Lung microvascular endothelial cell (primary cell): Measurements from ENCODE around the gene TULP4. TPM values are rescaled to one million over a fixed set of nuclear protein-coding genes. Genes with fewer than 3 reads are reported as not detected.
"Not testable (repeated sequence)": the region's sequence is repeated elsewhere in the genome, so short reads cannot be mapped to it uniquely, and the experiment has no call there.

ENCODE experiments used
- DNase-seq, 2 donors: peaks; one replicate each; pipeline versions ENCODE4 v3.0.0 to v3.0.0-alpha.2; 2010; ENCODE audit warnings: low read depth in 2 of 2
- total RNA-seq: library from RNA; depleted of rRNA; stranded (reverse); fragments of >200 nt; gene quantifications from 2 replicates; pipeline ENCODE4 v1.2.1, GENCODE V29; 2014

TULP4 gene
- total RNA-seq, 1 donor from 2014 or later = 103 TPM

DNA sequence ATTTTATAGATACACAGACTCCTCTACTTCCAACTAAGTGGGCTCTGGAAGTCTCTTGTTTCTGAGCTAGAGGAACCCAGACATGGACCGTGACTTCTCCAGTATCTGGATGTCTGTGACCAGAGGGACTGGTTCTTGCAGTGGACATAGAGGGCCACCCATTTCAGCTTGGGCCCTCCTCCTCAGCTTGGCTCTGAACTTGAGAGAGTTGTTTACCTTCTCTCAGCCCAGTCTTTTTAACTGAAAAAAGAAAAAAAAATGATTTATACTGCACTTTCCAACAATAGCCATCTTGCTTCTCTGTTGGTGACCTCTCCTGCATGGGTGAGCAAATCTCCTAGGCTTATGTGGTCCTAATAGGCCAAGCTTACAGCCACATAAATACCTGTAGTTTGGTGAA lies 187.3 kb downstream of the TULP4 start:
- no peak for DNase-seq

DNA sequence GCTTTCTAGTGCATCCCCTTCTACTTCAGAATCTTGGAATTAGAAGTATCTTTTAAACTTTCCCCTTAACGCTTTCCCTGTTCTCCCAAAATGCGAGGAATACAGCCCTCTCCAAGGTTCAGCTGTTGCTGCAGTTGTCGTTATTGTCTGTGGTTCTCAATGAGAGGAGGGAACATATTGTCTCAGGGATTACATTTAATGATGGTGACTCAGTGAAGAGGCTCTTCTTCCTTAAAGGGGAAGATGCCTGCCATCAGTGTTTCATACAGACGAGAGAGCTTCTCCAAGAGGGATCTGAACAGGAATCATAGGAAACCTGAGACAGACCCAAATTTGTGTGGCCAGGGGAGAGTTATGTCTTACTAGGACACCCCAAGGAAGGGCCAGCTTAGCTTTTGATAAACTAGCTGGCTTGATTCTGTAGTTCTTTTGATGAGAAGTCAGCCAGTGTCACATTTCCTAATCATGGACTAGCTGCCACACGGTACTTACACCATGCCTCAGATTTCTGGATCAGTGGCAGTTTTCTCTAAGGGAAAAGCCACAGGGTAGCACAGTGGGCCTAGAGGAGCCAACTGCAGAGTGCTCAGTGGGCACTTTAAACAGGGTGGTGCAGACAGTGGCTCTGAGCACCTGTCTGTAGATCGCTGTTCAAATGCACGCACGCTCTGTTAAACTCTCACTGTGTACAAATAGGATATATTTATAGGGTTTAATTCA lies 187.9 kb downstream of the TULP4 start:
- peak in 1 of 2 donors; percentile 17 for DNase-seq

DNA sequence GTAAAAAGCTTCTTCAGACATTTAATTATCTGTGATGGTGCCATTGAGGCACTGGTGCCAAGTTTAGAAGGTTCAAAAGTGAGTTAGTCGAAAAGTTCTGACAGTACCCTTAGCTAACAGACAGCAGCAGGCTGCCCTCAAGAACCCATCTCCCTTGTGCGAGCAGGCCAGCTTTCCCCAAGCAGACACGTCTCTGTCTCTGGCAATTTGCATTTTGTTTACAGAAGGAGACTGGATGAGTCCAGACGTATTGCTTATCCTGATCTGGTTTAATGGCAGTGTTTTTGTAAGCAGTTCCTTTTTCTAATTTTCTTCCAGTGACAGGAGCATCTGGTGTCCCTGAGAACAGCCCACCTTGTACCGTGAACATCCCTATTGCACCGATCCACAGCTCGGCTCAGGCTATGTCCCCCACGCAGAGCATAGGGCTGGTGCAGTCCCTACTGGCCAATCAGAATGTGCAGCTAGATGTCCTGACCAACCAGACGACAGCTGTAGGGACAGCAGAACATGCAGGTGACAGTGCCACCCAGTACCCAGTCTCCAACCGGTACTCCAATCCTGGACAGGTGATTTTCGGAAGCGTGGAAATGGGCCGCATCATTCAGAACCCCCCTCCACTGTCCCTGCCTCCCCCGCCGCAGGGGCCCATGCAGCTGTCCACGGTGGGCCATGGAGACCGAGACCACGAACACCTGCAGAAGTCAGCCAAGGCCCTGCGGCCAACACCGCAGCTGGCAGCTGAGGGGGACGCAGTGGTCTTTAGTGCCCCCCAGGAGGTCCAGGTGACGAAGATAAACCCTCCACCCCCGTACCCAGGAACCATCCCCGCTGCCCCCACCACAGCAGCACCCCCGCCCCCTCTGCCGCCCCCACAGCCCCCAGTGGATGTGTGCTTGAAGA lies 189.3 kb downstream of the TULP4 start:
- no peak for DNase-seq

DNA sequence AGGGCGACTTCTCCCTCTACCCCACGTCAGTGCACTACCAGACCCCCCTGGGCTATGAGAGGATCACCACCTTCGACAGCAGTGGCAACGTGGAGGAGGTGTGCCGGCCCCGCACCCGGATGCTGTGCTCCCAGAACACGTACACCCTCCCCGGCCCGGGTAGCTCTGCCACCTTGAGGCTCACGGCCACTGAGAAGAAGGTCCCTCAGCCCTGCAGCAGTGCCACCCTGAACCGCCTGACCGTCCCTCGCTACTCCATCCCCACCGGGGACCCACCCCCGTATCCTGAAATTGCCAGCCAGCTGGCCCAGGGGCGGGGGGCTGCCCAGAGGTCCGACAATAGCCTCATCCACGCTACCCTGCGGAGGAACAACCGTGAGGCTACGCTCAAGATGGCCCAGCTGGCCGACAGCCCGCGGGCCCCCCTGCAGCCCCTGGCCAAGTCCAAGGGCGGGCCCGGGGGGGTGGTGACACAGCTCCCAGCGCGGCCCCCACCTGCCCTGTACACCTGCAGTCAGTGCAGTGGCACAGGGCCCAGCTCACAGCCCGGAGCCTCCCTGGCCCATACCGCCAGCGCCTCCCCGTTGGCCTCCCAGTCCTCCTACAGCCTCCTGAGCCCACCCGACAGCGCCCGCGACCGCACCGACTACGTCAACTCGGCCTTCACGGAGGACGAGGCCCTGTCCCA lies 190.1 kb downstream of the TULP4 start:
- DNase-seq = no peak

DNA sequence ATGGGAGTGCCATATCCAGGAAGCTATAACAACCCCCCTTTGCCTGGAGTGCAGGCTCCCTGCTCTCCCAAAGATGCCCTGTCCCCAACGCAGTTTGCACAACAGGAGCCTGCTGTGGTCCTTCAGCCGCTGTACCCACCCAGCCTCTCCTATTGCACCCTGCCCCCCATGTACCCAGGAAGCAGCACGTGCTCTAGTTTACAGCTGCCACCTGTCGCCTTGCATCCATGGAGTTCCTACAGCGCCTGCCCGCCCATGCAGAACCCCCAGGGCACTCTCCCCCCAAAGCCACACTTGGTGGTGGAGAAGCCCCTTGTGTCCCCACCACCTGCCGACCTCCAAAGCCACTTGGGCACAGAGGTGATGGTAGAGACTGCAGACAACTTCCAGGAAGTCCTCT lies 191.0 kb downstream of the TULP4 start:
- no peak for DNase-seq

DNA sequence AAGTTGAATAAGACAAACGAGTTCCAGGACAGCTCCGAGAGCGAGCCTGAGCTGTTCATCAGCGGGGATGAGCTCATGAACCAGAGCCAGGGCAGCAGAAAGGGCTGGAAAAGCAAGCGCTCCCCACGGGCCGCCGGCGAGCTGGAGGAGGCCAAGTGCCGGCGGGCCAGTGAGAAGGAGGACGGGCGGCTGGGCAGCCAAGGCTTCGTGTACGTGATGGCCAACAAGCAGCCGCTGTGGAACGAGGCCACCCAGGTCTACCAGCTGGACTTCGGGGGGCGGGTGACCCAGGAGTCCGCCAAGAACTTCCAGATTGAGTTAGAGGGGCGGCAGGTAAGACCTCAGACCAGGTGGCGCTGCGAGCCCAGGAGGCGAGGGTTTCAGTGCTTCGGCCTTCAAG lies 191.6 kb downstream of the TULP4 start:
- no peak for DNase-seq

DNA sequence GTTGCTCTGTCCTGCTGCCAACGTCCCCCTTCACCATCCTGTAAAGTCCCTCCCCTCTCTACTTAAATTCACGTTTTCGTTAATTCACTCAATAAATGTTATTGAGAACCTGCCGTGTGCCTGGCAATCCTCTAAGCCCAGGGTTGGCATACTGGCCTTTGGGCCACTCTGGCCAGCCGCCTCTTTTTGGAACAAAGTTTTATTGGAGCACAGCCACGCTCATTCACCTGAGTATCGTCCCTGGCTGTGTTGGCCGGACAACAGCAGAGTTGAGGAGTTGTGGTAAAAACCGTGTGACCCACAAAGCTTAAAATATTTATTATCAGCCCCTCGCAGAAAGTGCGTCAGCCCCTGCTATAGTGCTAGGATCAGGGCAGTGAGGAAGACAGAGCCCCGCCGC lies 192.9 kb downstream of the TULP4 start:
- no peak for DNase-seq

DNA sequence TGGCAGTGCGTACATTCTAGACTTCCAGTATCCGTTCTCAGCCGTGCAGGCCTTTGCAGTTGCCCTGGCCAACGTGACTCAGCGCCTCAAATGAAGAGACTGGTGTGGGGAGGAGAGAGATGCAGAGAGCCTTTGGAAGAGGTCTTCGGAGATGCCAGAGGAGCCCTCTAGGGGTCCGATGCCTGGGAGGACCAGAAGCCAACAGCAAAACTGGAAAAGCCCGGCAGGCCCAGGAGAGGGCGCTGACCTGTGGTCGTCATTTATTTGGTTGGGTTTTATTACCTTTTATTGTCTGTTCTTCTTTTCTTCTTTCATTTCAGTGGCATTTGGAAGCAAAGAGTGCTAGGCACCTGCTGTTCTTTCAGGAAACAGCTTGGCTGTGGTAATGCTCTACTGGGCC lies 194.3 kb downstream of the TULP4 start:
- DNase-seq = peak in 1 of 2 donors; percentile 9

DNA sequence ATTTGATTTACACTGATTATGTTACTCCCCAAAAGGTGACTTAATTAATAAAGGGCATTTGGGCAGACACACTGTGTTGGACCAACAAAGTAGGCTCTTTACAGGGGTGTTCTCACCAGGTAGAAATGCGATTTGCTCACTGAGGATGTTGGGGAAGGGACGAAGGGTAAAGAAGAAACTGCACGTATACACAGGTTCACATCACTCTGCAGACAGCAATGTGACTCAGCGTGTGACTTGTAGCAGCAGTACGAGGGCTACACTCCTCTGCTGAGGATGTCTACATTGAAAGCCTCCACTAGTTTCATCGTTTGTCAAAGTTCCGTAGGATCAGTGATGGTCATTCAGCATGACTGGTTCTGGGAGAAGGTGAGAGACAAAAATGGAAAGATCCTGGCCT lies 194.9 kb downstream of the TULP4 start:
- DNase-seq = no peak

DNA sequence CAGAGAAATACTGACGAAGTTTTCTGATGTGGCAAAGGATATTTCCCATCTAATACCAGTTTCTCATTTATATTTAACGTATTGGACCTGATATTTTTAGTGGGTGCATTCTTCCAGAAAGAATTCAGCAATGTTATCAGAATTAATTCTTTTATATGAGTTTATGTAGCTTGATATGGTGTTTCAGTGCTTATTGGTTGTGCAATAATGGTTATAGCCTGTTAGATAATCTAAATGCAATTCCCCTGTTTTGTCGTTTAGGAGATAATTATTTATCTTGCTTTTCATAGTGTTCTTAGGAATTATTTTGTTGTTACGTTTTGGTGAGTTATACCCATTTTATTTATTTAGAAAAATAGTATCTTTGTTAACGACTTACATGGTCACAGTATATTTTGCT lies 196.2 kb downstream of the TULP4 start:
- no peak for DNase-seq

DNA sequence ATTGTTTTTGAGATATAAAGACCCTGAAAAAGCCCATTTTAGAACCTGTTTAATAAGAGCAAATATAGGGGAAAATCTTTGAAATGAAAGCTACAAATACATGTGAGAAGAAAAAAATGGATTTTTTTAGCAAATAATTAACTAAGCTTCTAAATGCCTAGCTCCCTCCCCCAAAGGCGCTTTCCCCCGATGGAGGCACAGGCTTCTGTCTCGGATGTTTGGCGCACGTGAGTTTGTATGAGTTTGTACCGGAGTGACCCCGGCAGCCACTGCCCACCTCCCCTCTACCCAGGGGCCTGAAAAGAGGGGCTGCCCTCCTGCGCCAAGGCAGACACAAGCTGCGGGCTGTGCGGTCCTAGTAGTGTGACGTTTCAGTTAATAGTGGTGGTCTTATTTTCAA lies 197.2 kb downstream of the TULP4 start:
- no peak for DNase-seq

DNA sequence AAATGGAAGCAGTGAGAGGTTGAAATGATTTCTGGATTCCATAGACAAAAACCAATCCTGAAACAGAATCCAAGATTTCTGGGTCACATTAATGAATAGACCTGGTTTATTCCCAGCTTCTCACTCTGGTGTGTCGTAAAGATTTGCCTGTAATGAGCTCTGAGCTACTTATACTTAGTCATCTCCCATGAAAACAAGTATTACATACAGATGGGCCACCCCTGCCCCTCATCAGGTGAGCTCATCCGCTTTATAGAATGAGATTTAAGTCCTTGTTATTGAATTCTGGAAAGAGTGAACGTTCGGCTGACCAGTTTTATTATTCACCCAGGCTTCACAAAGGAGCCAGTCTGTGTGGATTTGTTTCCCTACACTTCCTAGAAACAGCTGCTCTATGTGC lies 200.5 kb downstream of the TULP4 start:
- DNase-seq = no peak

DNA sequence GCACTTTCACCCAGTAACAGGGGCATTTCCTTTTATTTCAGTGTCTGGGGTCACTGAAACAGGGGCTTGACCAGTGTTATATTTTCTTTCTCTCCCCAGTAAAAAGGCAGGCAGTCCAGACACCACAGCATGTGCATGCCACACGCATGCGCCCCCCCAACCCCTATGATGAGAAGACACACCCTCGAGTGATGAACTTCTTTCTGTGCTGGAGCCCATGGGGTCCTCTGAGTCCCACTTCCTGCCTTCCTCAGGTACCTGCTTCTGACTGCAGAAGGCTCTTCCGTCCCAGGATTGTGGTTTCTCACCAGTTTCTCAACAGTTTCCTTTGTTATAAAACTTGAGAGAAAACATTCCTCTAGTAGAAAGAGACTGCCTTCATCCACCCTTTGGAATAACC lies 201.9 kb downstream of the TULP4 start:
- DNase-seq = no peak

DNA sequence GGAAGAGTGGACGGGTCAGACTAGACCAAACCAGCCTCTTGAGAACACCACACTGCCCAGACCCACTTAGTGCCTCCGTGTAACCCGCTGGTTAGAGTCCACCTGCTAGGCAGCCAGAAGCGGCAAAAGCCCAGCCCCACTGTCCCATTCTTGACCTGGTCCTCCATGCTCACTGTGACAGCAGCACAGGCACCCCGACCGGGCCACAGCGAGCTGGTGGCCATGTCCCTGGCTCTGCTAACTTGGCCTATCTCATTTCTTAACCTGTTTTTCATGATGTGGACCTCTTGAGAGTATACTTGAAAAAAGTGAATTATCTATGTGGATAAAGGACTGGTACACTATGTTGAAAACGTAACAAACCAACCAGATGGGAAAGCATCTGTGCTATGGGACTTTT lies 202.7 kb downstream of the TULP4 start:
- no peak for DNase-seq

DNA sequence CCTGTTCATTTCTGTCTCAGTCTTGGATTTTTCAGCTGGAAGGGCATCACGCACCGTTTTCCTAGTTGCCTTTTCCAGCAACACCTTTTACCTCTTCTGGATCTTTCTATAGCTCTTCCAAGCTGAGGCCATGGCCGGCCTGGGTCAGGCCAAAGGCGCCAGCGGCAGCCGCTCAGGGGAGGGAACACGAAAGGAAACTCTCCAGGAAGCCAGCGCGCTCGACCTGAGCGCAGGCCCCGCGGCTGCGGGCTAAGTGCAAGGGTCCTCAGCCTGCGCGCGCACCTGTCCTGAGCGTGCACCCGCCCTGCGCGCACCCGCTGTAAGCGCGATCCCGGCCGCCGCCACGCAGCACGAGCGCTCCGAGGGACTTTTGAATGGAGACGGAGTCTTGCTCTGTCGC lies 203.8 kb downstream of the TULP4 start:
- peak in 1 of 2 donors; percentile 17 for DNase-seq

DNA sequence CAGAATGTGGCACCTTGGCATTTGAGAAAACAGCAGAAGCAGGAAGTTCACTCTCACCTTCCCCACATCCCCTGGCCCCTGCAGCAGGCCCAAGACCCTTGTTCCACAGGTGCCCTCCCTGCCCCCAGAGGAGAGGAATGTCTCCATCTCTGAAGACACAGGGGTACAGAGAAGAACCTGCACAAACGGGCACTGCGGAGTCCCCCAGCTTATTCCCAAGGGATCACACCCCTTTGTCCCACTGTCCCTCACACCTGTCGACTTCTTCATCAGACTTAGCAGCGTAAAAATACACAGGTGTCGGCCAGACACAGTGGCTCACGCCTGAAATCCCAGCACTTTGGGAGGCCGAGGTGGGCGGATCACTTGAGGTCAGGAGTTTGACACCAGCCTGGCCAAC lies 204.8 kb downstream of the TULP4 start:
- DNase-seq = no peak

DNA sequence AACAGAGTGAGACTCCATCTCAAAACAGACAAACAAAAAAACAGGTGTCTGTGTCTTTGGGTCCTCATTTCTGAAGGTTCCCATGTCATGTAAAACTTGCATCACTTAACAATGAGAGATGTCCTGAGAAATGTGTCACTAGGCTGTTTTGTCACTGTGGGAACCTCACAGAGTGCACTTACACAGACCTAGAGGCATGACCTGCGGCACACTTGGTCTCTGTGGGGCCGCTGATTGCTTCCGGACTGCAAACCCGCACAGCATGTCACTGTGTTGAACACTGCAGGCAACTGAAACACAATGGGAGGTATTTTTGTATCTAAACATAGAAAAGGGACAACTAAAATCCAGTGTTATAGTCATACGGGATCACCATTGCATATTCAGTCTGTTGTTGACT lies 205.3 kb downstream of the TULP4 start:
- peak; percentile 42 to 77 for DNase-seq

DNA sequence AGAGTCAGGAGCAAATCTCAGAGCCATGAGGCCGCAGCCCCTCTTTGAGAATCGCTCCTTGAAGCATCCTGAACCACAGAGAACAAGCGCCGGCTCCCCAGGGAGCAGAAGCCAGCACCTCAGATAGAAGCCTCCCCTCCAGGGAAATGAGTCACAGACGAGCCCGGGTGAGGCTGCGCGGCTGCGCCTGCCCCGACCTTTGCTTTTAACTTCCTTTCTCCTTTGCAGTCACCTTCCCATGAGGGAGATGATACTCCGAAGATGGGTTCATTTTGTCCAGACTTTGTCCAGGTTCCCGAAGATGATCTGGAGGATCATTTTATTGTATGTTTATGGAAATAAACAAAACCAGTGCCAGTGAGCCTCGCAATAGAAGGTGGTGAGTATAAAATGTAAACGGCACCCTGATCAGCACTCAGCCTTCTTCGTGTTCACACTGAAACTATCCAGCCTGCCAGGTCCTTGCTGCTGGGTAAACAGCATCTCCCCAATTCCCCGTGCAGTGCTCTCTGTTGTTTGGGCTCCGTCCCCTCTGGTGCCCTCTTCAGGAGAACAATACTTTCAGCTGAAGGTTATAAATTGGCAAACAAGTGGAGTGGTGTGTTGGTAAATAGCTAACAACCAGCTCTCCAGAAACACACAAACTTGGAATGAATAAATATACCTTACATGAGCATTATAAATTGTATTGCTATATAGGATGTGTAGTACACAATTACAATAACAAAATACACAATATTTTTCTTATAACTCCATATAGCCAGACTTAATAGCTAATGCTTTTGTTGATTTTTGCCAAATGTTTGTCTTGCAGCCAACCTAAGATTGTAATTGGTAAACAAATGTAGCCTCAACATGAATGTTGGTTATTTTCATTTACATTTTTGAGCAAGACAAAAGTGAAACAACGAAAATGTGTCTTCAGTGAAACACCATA lies 206.2 kb downstream of the TULP4 start:
- peak; percentile 74 to 75 for DNase-seq

DNA sequence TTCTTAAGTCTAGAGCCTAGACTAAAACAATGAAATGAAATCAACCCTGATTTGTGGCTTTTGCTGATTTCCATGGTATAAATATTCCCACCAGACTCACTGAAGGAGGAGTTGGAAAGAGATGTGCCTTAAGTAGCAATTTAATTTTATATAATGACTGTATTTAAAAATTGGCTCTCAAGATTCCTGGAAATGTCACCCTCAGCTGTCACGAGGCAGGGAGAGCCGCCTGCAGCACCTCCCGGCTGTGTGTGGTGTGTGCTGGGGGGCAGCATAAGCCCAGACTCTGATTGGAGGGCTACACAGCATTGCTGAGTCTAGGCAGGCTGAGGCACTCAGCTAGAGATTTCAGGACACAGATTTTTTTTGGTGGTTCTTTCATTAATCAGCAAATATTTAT lies 207.0 kb downstream of the TULP4 start:
- DNase-seq = no peak

DNA sequence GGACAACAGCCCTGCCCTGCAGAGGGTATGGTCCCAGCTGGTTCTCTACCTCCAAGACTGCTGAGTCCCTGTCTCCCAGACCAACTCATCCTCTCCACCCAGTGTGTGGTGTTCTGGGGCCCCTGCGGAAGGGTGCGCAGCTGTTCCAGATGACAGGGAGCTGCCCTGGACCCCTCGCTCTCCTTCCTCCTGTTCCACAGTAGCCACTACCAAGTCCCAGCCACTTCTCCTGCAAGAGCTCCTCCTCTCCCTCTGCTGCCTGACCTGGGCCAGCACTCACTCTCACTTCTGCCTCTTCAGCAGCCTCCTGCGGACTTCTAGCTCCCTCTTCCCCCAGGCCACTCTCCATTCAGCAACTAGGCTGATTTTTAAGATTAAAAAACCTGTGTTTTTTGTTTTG lies 207.5 kb downstream of the TULP4 start:
- no peak for DNase-seq

DNA sequence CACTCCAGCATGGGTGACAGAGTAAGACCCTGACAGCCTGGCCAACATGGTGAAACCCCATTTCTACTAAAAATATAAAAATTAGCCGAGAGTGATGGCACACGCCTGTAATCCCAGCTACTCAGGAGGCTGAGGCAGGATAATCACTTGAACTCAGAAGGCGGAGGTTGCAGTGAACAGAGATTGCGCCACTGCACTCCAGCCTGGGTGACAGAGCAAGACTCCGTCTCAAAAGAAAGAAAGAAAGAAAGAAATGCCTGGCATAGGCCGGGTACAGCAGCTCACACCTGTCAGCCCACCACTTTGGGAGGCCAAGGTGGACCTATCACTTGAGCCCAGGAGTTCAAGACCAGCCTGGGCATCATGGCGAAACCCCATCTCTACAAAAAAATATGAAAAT lies 208.7 kb downstream of the TULP4 start:
- not testable (repeated sequence) for DNase-seq
